Liver (tissue), 9 donors: ENCODE measurements around the gene MPPED2. TPM values are rescaled to one million over a fixed set of nuclear protein-coding genes. Genes with fewer than 3 reads are reported as not detected.

Source experiments
- DNase-seq: peaks from one replicate; pipeline ENCODE4 v3.0.0-alpha.2; 2017; ENCODE audit warnings: low spot score
- H3K27ac ChIP-seq, 2 donors: one replicate each; pipeline ENCODE4 v1.7.0; 2013; ENCODE audit warnings: inconsistent platforms in 2 of 2, low read length in 2 of 2, control low read depth in 1 of 2, low read depth in 1 of 2, mild to moderate bottlenecking in 1 of 2
- H3K27me3 ChIP-seq, 4 donors: one replicate each; pipeline versions ENCODE4 v1.6.1 to v1.7.0; 2013; ENCODE audit warnings: low read length in 3 of 4, inconsistent platforms in 1 of 4, mild to moderate bottlenecking in 1 of 4, moderate library complexity in 1 of 4; ENCODE audit not compliant: control insufficient read depth in 4 of 4, insufficient read depth in 4 of 4
- H3K36me3 ChIP-seq, 4 donors: one replicate each; pipeline versions ENCODE4 v1.6.1 to v1.7.0; 2013; ENCODE audit warnings: low read length in 3 of 4, mild to moderate bottlenecking in 3 of 4, low read depth in 1 of 4, moderate library complexity in 1 of 4; ENCODE audit not compliant: control insufficient read depth in 4 of 4, insufficient read depth in 3 of 4
- H3K4me1 ChIP-seq, 4 donors: one replicate each; pipeline versions ENCODE4 v1.6.1 to v1.7.0; 2013; ENCODE audit warnings: low read length in 3 of 4, mild to moderate bottlenecking in 3 of 4, moderate library complexity in 1 of 4; ENCODE audit not compliant: control insufficient read depth in 4 of 4, insufficient read depth in 4 of 4
- H3K4me3 ChIP-seq, 3 donors: one replicate each; pipeline versions ENCODE4 v1.6.1 to v1.7.0; 2013; ENCODE audit warnings: low read length in 3 of 3, control low read depth in 1 of 3, low read depth in 1 of 3, mild to moderate bottlenecking in 1 of 3
- H3K9ac ChIP-seq, 2 donors: one replicate each; pipeline ENCODE4 v1.7.0; 2013; ENCODE audit warnings: low read length in 2 of 2, mild to moderate bottlenecking in 2 of 2, moderate library complexity in 2 of 2, control low read depth in 1 of 2, low read depth in 1 of 2
- H3K9me3 ChIP-seq, 4 donors: one replicate each; pipeline versions ENCODE4 v1.6.1 to v1.7.0; 2013; ENCODE audit warnings: low read length in 3 of 4; ENCODE audit not compliant: control insufficient read depth in 4 of 4
- EGR1 ChIP-seq, 2 donors: IDR thresholded peaks; 2 replicates each; pipeline ENCODE4 v1.6.1; 2016 to 2018; ENCODE audit warnings: antibody characterized with exemption in 2 of 2, low read depth in 2 of 2
- FOXA1 ChIP-seq: IDR thresholded peaks from 2 replicates; pipeline ENCODE4 v1.6.1; 2016; ENCODE audit warnings: antibody characterized with exemption
- FOXA2 ChIP-seq: IDR thresholded peaks from 2 replicates; pipeline ENCODE4 v1.6.1; 2016; ENCODE audit warnings: antibody characterized with exemption
- GABPA ChIP-seq, 2 donors: IDR thresholded peaks in 1 of 2; conservative IDR thresholded peaks in 1 of 2; 2 replicates each; pipeline ENCODE4 v1.6.1; 2016; ENCODE audit warnings: antibody characterized with exemption in 2 of 2, mild to moderate bottlenecking in 1 of 2, moderate library complexity in 1 of 2
- HNF4A ChIP-seq, 2 donors: conservative IDR thresholded peaks; 2 replicates each; pipeline ENCODE4 v1.6.1; 2016; ENCODE audit warnings: antibody characterized with exemption in 2 of 2, mild to moderate bottlenecking in 2 of 2
- HNF4G ChIP-seq: IDR thresholded peaks from 2 replicates; pipeline ENCODE4 v1.6.1; 2016; ENCODE audit warnings: antibody characterized with exemption
- JUND ChIP-seq, 2 donors: IDR thresholded peaks; 2 replicates each; pipeline ENCODE4 v1.6.1; 2016; ENCODE audit warnings: antibody characterized with exemption in 2 of 2
- NR2F2 ChIP-seq: IDR thresholded peaks from 2 replicates; pipeline ENCODE4 v1.6.1; 2016; ENCODE audit warnings: antibody characterized with exemption
- RXRA ChIP-seq, 2 donors: IDR thresholded peaks; 2 replicates each; pipeline ENCODE4 v1.6.1; 2017 to 2018; ENCODE audit warnings: antibody characterized with exemption in 2 of 2, mild to moderate bottlenecking in 1 of 2
- SP1 ChIP-seq: IDR thresholded peaks from 2 replicates; pipeline ENCODE4 v1.6.1; 2018; ENCODE audit warnings: antibody characterized with exemption, mild to moderate bottlenecking
- TAF1 ChIP-seq: conservative IDR thresholded peaks from 2 replicates; pipeline ENCODE4 v1.6.1; 2016; ENCODE audit warnings: antibody characterized with exemption, mild to moderate bottlenecking
- YY1 ChIP-seq: IDR thresholded peaks from 2 replicates; pipeline ENCODE4 v1.6.1; 2016; ENCODE audit warnings: antibody characterized with exemption, mild to moderate bottlenecking
- WGBS: extraction: QIAGEN DNeasy Blood & Tissue Kit; methylation state at CpG from one replicate; pipeline ENCODE4 v1.1.7; 2013; 5-methylcytosine and 5-hydroxymethylcytosine counted together
- polyA plus RNA-seq, 2 donors: library from polyadenylated mRNA; stranded (reverse) in 1 of 2; unstranded in 1 of 2; fragments of 200-250 nt in 1 of 2; fragments of >200 nt in 1 of 2; fragmentation: Nextera tagmentation in 1 of 2; extraction: Ambion mirVana in 1 of 2; gene quantifications; one replicate each; pipeline versions ENCODE4 v1.2.1 to v1.2.3, GENCODE V29; 2013 to 2015
- total RNA-seq, 2 donors: library from RNA; depleted of rRNA; stranded (reverse); fragments of >200 nt; gene quantifications; one replicate each; pipeline ENCODE4 v1.2.3, GENCODE V29; 2014
- TF ChIP-seq, protein P1 (sequence below): IDR thresholded peaks from 2 replicates; pipeline ENCODE4 v1.6.1; 2016; ENCODE audit warnings: antibody characterized with exemption
- TF ChIP-seq, protein P2 (sequence below): IDR thresholded peaks from 2 replicates; pipeline ENCODE4 v1.6.1; 2016; ENCODE audit warnings: antibody characterized with exemption
- TF ChIP-seq, protein P3 (sequence below): fragments of 150-350 bp; IDR thresholded peaks from 2 replicates; pipeline ENCODE4 v1.5.1; 2017; ENCODE audit warnings: improper control_type of control experiment, low read depth, low read length; ENCODE audit not compliant: missing input control
- TF ChIP-seq, protein P4 (sequence below): IDR thresholded peaks from 2 replicates; pipeline ENCODE4 v1.6.1; 2016; ENCODE audit warnings: antibody characterized with exemption
- donor health status: healthy.
- donor health status: healthy.
- donor health status: healthy.
- donor health status: healthy.
- donor health status: healthy.

Gene MPPED2
- total and polyA plus RNA-seq, 4 donors: 0.22 to 1.6 (median 0.47) TPM

DNA sequence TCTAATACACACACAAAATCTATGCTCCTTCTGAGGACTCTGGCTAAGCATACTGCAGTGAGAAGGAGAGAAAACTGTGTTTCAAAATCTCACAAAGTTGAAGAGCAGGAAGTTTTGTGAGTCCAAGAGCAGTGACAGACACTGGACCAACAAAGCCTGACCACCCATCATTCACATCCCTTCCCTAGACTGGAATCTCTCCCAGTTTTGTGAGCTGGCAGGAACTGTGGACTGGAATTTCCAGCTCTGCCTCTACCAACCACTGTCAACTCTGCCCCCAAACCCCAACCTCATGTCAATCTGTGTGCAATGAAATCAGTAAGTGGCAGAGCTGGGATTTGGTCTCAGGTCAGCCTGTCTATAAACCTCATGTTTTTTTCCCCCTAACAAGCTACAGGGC, 150.7 kb downstream of the MPPED2 start (continued):
- TF ChIP-seq, protein P1, sequence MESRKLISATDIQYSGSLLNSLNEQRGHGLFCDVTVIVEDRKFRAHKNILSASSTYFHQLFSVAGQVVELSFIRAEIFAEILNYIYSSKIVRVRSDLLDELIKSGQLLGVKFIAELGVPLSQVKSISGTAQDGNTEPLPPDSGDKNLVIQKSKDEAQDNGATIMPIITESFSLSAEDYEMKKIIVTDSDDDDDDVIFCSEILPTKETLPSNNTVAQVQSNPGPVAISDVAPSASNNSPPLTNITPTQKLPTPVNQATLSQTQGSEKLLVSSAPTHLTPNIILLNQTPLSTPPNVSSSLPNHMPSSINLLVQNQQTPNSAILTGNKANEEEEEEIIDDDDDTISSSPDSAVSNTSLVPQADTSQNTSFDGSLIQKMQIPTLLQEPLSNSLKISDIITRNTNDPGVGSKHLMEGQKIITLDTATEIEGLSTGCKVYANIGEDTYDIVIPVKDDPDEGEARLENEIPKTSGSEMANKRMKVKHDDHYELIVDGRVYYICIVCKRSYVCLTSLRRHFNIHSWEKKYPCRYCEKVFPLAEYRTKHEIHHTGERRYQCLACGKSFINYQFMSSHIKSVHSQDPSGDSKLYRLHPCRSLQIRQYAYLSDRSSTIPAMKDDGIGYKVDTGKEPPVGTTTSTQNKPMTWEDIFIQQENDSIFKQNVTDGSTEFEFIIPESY: no peak
- TF ChIP-seq HNF4A (conservative IDR thresholded peaks at IDR 0.05) (no peak), TAF1 (no peak), JUND (IDR thresholded peaks at IDR 0.05) (no peak)

DNA sequence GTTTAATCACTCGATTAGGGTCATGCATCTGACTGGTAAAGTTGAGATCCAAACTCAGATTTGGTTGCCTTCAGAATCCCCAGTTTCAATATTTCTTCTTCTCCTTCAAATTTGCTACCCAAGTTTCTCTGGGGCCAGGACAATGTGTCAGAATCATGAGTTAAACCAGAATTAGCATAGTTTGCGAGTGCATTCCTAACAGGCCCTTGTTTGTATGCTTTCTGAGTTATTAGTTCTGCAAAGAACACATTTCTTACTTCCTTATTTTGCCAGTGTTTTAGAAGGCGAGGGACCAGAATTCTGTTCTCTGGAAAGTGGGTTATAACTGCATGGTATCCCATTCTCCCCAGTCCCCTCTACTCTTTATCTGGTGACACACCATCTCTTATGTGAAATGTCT, 151.3 kb downstream of the MPPED2 start:
- DNase-seq: no peak
- H3K27ac ChIP-seq: no peak overlapping the region
- H3K9me3 ChIP-seq: no peaks in the 10 kb centered on the region
- 84% methylated on average over 3 of the region's 3 CpGs for WGBS
- no peak overlapping the region for H3K9ac ChIP-seq
- H3K4me3 ChIP-seq: no peak overlapping the region
- no peaks in the 10 kb centered on the region for H3K27me3 ChIP-seq
- no peaks in the 10 kb centered on the region for H3K4me1 ChIP-seq
- TF ChIP-seq TAF1: no peak
- TF ChIP-seq NR2F2: no peak
- no peak for TF ChIP-seq JUND (IDR thresholded peaks at IDR 0.05)
- no peak for TF ChIP-seq FOXA1
- TF ChIP-seq, protein P2, sequence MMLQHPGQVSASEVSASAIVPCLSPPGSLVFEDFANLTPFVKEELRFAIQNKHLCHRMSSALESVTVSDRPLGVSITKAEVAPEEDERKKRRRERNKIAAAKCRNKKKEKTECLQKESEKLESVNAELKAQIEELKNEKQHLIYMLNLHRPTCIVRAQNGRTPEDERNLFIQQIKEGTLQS: no peak
- no peak for TF ChIP-seq FOXA2
- TF ChIP-seq RXRA (IDR thresholded peaks at IDR 0.05): no peak
- no peak for TF ChIP-seq SP1
- H3K36me3 ChIP-seq: no peaks in the 10 kb centered on the region

DNA sequence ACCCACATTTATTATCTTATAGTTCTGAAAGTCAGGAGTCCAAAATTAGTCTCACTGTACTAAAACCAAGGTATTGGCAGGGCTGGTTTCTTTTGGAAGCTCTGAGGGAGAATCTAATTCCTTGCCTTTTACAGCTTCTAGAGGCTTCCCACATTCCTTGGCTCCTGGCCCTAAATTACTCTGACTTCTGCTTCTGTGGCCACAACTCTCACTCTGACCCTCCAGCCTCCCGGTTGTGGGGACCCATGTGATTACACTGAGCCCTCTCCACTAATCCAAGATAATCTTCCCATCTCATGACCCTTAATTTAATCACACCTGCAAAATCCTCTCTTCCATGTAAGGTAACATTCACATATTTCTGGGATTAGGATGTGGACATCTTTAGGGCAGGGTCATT, 152.3 kb downstream of the MPPED2 start:
- Histone ChIP-seq H3K9me3 (no peaks in the 10 kb centered on the region), H3K4me3 (no peak overlapping the region), H3K9ac (no peak overlapping the region), H3K27me3 (no peaks in the 10 kb centered on the region), H3K36me3 (no peaks in the 10 kb centered on the region), H3K27ac (no peak overlapping the region), H3K4me1 (no peaks in the 10 kb centered on the region)
- DNase-seq: no peak
- WGBS: 67% methylated on average over 1 of the region's 1 CpG
- TF ChIP-seq JUND (IDR thresholded peaks at IDR 0.05) (no peak), NR2F2 (no peak), GABPA (IDR thresholded peaks at IDR 0.05 in 1 of 2, conservative IDR thresholded peaks at IDR 0.05 in 1 of 2) (no peak)

DNA sequence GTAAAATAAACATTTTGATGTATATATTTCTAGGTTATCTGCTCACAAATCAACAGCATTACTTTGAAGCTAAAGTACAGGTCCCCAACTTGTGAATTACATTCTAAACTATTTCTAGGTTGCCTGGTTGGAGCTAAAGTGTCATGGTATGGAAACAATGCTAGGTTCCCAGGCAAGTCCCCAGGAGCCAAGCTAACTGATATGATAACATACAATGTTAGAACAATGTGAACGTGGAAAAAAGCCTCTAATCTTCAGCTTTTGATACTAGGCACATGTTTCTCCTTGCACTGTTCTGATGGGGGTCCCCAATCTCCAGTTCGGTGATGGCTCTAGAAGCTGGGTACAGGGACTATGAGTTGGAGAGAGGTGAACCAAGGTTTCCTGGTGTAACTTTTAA, 153.4 kb downstream of the MPPED2 start:
- no peak for DNase-seq
- 76% methylated on average over 2 of the region's 2 CpGs for WGBS
- Histone ChIP-seq H3K36me3 (no peaks in the 10 kb centered on the region), H3K4me1 (no peaks in the 10 kb centered on the region), H3K27me3 (no peaks in the 10 kb centered on the region), H3K27ac (no peak overlapping the region), H3K9me3 (no peaks in the 10 kb centered on the region), H3K4me3 (no peak overlapping the region), H3K9ac (no peak overlapping the region)
- no peak for TF ChIP-seq FOXA2
- TF ChIP-seq HNF4G: no peak
- no peak for TF ChIP-seq NR2F2
- TF ChIP-seq EGR1 (IDR thresholded peaks at IDR 0.05; ENCODE audit: low read depth in 2 of 2): no peak
- TF ChIP-seq, protein P2: no peak
- no peak for TF ChIP-seq YY1
- no peak for TF ChIP-seq RXRA (IDR thresholded peaks at IDR 0.05)
- TF ChIP-seq HNF4A (conservative IDR thresholded peaks at IDR 0.05): no peak
- TF ChIP-seq, protein P3, sequence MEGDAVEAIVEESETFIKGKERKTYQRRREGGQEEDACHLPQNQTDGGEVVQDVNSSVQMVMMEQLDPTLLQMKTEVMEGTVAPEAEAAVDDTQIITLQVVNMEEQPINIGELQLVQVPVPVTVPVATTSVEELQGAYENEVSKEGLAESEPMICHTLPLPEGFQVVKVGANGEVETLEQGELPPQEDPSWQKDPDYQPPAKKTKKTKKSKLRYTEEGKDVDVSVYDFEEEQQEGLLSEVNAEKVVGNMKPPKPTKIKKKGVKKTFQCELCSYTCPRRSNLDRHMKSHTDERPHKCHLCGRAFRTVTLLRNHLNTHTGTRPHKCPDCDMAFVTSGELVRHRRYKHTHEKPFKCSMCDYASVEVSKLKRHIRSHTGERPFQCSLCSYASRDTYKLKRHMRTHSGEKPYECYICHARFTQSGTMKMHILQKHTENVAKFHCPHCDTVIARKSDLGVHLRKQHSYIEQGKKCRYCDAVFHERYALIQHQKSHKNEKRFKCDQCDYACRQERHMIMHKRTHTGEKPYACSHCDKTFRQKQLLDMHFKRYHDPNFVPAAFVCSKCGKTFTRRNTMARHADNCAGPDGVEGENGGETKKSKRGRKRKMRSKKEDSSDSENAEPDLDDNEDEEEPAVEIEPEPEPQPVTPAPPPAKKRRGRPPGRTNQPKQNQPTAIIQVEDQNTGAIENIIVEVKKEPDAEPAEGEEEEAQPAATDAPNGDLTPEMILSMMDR: no peak
- TF ChIP-seq, protein P4, sequence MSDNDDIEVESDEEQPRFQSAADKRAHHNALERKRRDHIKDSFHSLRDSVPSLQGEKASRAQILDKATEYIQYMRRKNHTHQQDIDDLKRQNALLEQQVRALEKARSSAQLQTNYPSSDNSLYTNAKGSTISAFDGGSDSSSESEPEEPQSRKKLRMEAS: no peak
